Measurements from ENCODE around the gene CLEC4G. TPM values are rescaled to one million over a fixed set of nuclear protein-coding genes. Genes with fewer than 3 reads are reported as not detected.

CLEC4G gene
- total RNA-seq, 4 donors from 2014 or later, result not detected

GRCh38 chr19:7694499-7694898, 37.4 kb downstream of the CLEC4G start:
- no peak for TF ChIP-seq CTCF (IDR thresholded peaks at IDR 0.05)
- H3K4me3 ChIP-seq, result no peak overlapping the region
- no peaks in the 10 kb centered on the region for H3K9me3 ChIP-seq
- intact Hi-C loops (cut with DNase I; ENCODE audit: low total_unique reads), result no loop called here
- no peak overlapping the region for H3K27ac ChIP-seq
- H3K36me3 ChIP-seq, result no peaks in the 10 kb centered on the region
- no peaks in the 10 kb centered on the region for H3K4me1 ChIP-seq
- peaks cover 0 to 4% of the 10 kb centered on the region in 2 donors for H3K27me3 ChIP-seq
- DNase-seq, result no peak

GRCh38 chr19:7692417-7693088, 39.4 kb downstream of the CLEC4G start:
- Histone ChIP-seq H3K4me1 (no peaks in the 10 kb centered on the region), H3K27me3 (peaks cover 0 to 4% of the 10 kb centered on the region in 2 donors), H3K9me3 (no peaks in the 10 kb centered on the region), H3K36me3 (no peaks in the 10 kb centered on the region), H3K4me3 (no peak overlapping the region), H3K27ac (no peak overlapping the region)
- intact Hi-C loops (cut with DNase I; ENCODE audit: low total_unique reads), result no loop called here
- no peak for DNase-seq
- no peak for TF ChIP-seq CTCF (IDR thresholded peaks at IDR 0.05)
- TF ChIP-seq POLR2A (IDR thresholded peaks at IDR 0.05), result no peak

- no peak for TF ChIP-seq POLR2A (IDR thresholded peaks at IDR 0.05)
- no peak for TF ChIP-seq CTCF (IDR thresholded peaks at IDR 0.05)
- no peak for DNase-seq
- H3K27me3 ChIP-seq, result peaks cover 0 to 4% of the 10 kb centered on the region in 2 donors
- H3K36me3 ChIP-seq, result no peaks in the 10 kb centered on the region
- no peaks in the 10 kb centered on the region for H3K9me3 ChIP-seq
- H3K27ac ChIP-seq, result no peak overlapping the region
- no peaks in the 10 kb centered on the region for H3K4me1 ChIP-seq
- no peak overlapping the region for H3K4me3 ChIP-seq
- intact Hi-C loops (cut with DNase I; ENCODE audit: low total_unique reads), result no loop called here
Observed at GRCh38 chr19:7691497-7691896, 40.4 kb downstream of the CLEC4G start.

GRCh38 chr19:7690779-7691258, 41.1 kb downstream of the CLEC4G start:
- intact Hi-C loops (cut with DNase I; ENCODE audit: low total_unique reads), result no loop called here
- no peak for TF ChIP-seq CTCF (IDR thresholded peaks at IDR 0.05)
- no peak for TF ChIP-seq POLR2A (IDR thresholded peaks at IDR 0.05)
- Histone ChIP-seq H3K27me3 (peaks cover 0 to 4% of the 10 kb centered on the region in 2 donors), H3K27ac (no peak overlapping the region), H3K4me1 (no peaks in the 10 kb centered on the region), H3K36me3 (no peaks in the 10 kb centered on the region), H3K4me3 (no peak overlapping the region), H3K9me3 (no peaks in the 10 kb centered on the region)
- no peak for DNase-seq

GRCh38 chr19:7689165-7689564, 42.7 kb downstream of the CLEC4G start:
- DNase-seq, result no peak
- Histone ChIP-seq H3K27me3 (peaks cover 0 to 4% of the 10 kb centered on the region in 2 donors), H3K4me1 (no peaks in the 10 kb centered on the region), H3K4me3 (no peak overlapping the region), H3K36me3 (no peaks in the 10 kb centered on the region), H3K9me3 (no peaks in the 10 kb centered on the region), H3K27ac (no peak overlapping the region)
- TF ChIP-seq POLR2A (IDR thresholded peaks at IDR 0.05) (no peak), CTCF (IDR thresholded peaks at IDR 0.05) (no peak)
- intact Hi-C loops (cut with DNase I; ENCODE audit: low total_unique reads), result no loop called here
